Measurements from ENCODE around the gene STK36. TPM values are rescaled to one million over a fixed set of nuclear protein-coding genes. Genes with fewer than 3 reads are reported as not detected.

The STK36 gene
- total and polyA plus RNA-seq, 10 of the 15 experiments (the other 5 are each of a cell fraction or from before 2014, with no cell fraction given) = 4.0 to 22.8 (median 16.7) TPM

DNA sequence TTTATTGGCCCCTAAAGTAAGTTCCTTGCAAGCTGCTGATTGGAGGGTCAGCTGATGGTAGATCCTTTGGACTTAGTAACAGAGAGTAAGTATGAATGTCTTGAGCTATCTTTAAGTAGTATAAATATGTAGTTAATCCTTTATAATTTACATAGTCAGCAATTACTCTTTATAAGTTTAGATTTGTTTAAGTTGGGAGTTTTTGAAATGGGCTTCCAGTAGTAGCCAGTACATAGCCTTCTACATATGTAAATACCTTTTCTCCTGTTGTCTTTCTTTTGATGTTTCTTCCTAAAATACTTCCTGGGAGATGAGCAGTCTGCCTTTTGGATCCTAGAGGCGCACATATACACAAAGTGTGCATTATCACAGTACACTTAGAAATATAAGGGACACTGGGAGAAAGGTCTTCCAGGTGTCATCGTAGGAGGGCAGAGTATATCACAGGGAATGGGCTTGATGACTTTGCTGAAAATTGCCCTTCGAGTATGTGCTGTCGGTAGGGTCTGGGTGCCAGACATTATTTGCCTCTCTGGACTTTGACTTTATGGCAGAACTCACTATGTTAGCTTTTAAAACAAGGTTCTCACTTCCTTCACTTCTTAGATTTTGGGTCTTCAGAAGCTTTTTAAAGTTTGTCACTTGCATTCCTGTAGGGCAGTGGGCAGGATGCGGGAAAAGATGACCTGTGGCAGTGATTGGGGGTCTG is 60.3 kb downstream of the STK36 start:
- Histone ChIP-seq H3K9ac (ENCODE audit: control insufficient read depth, insufficient read depth, low read length) (no peak overlapping the region), H3K4me3 (no peak overlapping the region), H3K79me2 (ENCODE audit: control insufficient read depth, insufficient read depth, low read length) (peaks cover 15% of the 10 kb centered on the region), H3K27me3 (replicated peaks in 1 of 2; ENCODE audit: control insufficient read depth in 2 of 2, insufficient read depth in 2 of 2, low read length in 1 of 2) (no peaks in the 10 kb centered on the region), H2AFZ (ENCODE audit: control insufficient read depth, low read depth, low read length) (no peak overlapping the region), H3K4me2 (ENCODE audit: control insufficient read depth, insufficient read depth) (no peak overlapping the region), H3K27ac (ENCODE audit: control insufficient read depth, insufficient read depth) (peak overlapping the region; percentile 72; the same call in 1 of the 2 replicates), H3K36me3 (ENCODE audit: control insufficient read depth in 2 of 2, insufficient read depth in 2 of 2, low read length in 1 of 2) (peaks cover 2 to 5% of the 10 kb centered on the region in 2 experiments; a peak in 2 of 4 replicates), H4K20me1 (ENCODE audit: control insufficient read depth, insufficient read depth) (no peaks in the 10 kb centered on the region), H3K9me3 (replicated peaks; ENCODE audit: control insufficient read depth, insufficient read depth, low read length) (no peaks in the 10 kb centered on the region; the same call in 1 of the 3 replicates), H3K4me1 (ENCODE audit: control insufficient read depth, insufficient read depth, low read length) (peaks cover 12% of the 10 kb centered on the region)
- DNase-seq (ENCODE audit: low read depth, low spot score) = no peak
- no peak for FAIRE-seq
- ChIA-PET SMC1A (ENCODE audit: uncharacterized antibody, unreplicated experiment) (interaction anchor here (0.6 to 1.5 kb wide), 4 partner anchors 9 to 108 kb away, joined by 3 to 7 read pairs (median 4); no protein-coding TSS in a partner anchor), POLR2A (interaction anchor here (0.6 to 3.4 kb wide), 4 partner anchors 9 to 1319 kb away, joined by 3 to 10 read pairs (median 3); no protein-coding TSS in a partner anchor), RAD21 (ENCODE audit: unreplicated experiment) (no interaction called here), CTCF (interaction anchor here (0.6 to 1.9 kb wide), 5 partner anchors 9 to 116 kb away, joined by 3 to 5 read pairs (median 3); no protein-coding TSS in a partner anchor)
- 99% methylated on average over 5 of the region's 5 CpGs for WGBS (ENCODE audit: insufficient coverage, insufficient replicate concordance, low lambda C conversion rate, missing lambda C conversion rate)
- intact Hi-C loops (cut with micrococcal nuclease; ENCODE audit: unreplicated experiment) (no loop called here), in situ Hi-C loops (cut with MboI) (no loop called here)
- no peak for TF ChIP-seq MLLT1 (IDR thresholded peaks at IDR 0.05)
- no TSS peak for BruUV-seq (replicated peaks)
- no peak for ATAC-seq

GRCh38 chr2:218732761-218733158 is 60.9 kb downstream of the STK36 start:
- no peak for DNase-seq (ENCODE audit: low read depth, low spot score)
- H3K27me3 ChIP-seq (replicated peaks in 1 of 2; ENCODE audit: control insufficient read depth in 2 of 2, insufficient read depth in 2 of 2, low read length in 1 of 2) = no peaks in the 10 kb centered on the region
- peaks cover 4 to 8% of the 10 kb centered on the region in 2 experiments; a peak in 2 of 4 replicates for H3K36me3 ChIP-seq (ENCODE audit: control insufficient read depth in 2 of 2, insufficient read depth in 2 of 2, low read length in 1 of 2)
- no peak overlapping the region for H3K4me2 ChIP-seq (ENCODE audit: control insufficient read depth, insufficient read depth)
- H3K79me2 ChIP-seq (ENCODE audit: control insufficient read depth, insufficient read depth, low read length) = peaks cover 15% of the 10 kb centered on the region
- H3K4me3 ChIP-seq = no peak overlapping the region
- POLR2A ChIA-PET = interaction anchor here (3.4 kb wide), 1 partner anchor 10 kb away, joined by 10 read pairs; no protein-coding TSS in a partner anchor
- CTCF ChIA-PET = interaction anchor here (1.0 to 1.3 kb wide), 2 partner anchors 10 to 30 kb away, joined by 3 read pairs; no protein-coding TSS in a partner anchor
- in situ Hi-C loops (cut with MboI) (no loop called here), intact Hi-C loops (cut with micrococcal nuclease; ENCODE audit: unreplicated experiment) (no loop called here)
- no peak for FAIRE-seq
- H3K4me1 ChIP-seq (ENCODE audit: control insufficient read depth, insufficient read depth, low read length) = peaks cover 12% of the 10 kb centered on the region
- 46% methylated on average over 2 of the region's 2 CpGs for WGBS (ENCODE audit: insufficient coverage, insufficient replicate concordance, low lambda C conversion rate, missing lambda C conversion rate)
- H2AFZ ChIP-seq (ENCODE audit: control insufficient read depth, low read depth, low read length) = no peak overlapping the region
- TF ChIP-seq BHLHE40 (IDR thresholded peaks at IDR 0.05; ENCODE audit: borderline replicate concordance in 1 of 2, low read depth in 2 of 2, low read length in 1 of 2) (no peak), ATF7 (IDR thresholded peaks at IDR 0.05; ENCODE audit: low read depth) (no peak), MYB (IDR thresholded peaks at IDR 0.05; ENCODE audit: borderline replicate concordance, low read depth, low read length) (no peak), ZNF207 (IDR thresholded peaks at IDR 0.05; ENCODE audit: borderline replicate concordance) (no peak), NR2F1 (conservative IDR thresholded peaks at IDR 0.05) (no peak), SIX5 (IDR thresholded peaks at IDR 0.05; ENCODE audit: low read depth, low read length, severe bottlenecking) (no peak)
- RAD21 ChIA-PET (ENCODE audit: unreplicated experiment) = no interaction called here
- no TSS peak for BruUV-seq (replicated peaks)
- no peak for ATAC-seq
- no peak overlapping the region for H3K9ac ChIP-seq (ENCODE audit: control insufficient read depth, insufficient read depth, low read length)
- no peaks in the 10 kb centered on the region for H4K20me1 ChIP-seq (ENCODE audit: control insufficient read depth, insufficient read depth)
- SMC1A ChIA-PET (ENCODE audit: uncharacterized antibody, unreplicated experiment) = interaction anchor here (0.6 to 1.5 kb wide), 4 partner anchors 10 to 108 kb away, joined by 3 to 6 read pairs (median 4); no protein-coding TSS in a partner anchor
- no peaks in the 10 kb centered on the region; the same call in 2 of the 3 replicates for H3K9me3 ChIP-seq (replicated peaks; ENCODE audit: control insufficient read depth, insufficient read depth, low read length)
- peak overlapping the region; percentile 72; the same call in 1 of the 2 replicates for H3K27ac ChIP-seq (ENCODE audit: control insufficient read depth, insufficient read depth)
